Kidney (tissue), 14 donors: ENCODE results near the gene NT5C1A. TPM values are rescaled to one million over a fixed set of nuclear protein-coding genes. Genes with fewer than 3 reads are reported as not detected.

Experiments used
- DNase-seq, 5 donors: peaks; one replicate each; pipeline ENCODE4 v3.0.0-alpha.2; 2013 to 2020
- FAIRE-seq: peaks from 2 replicates; lab custom pipeline; 2012; peaks lifted over from hg19 to GRCh38; lab: Jason Lieb, UNC
- H3K27ac ChIP-seq, 2 donors: one replicate each; pipeline ENCODE4 v1.7.0; 2013; ENCODE audit warnings: low read depth in 2 of 2, low read length in 2 of 2, inconsistent platforms in 1 of 2
- H3K27me3 ChIP-seq: one replicate; pipeline ENCODE4 v1.7.1; 2013; ENCODE audit warnings: low read length, inconsistent platforms; ENCODE audit not compliant: control insufficient read depth, insufficient read depth
- H3K36me3 ChIP-seq, 3 donors: one replicate each; pipeline versions ENCODE4 v1.7.0 to v1.7.1; 2013; ENCODE audit warnings: low read length in 3 of 3, control low read depth in 1 of 3, inconsistent platforms in 1 of 3; ENCODE audit not compliant: insufficient read depth in 3 of 3, control insufficient read depth in 2 of 3
- H3K4me1 ChIP-seq, 3 donors: one replicate each; pipeline versions ENCODE4 v1.7.0 to v1.7.1; 2013; ENCODE audit warnings: low read length in 3 of 3, inconsistent platforms in 1 of 3, low read depth in 1 of 3; ENCODE audit not compliant: control insufficient read depth in 2 of 3, insufficient read depth in 2 of 3
- H3K4me3 ChIP-seq, 3 donors: one replicate each; pipeline versions ENCODE4 v1.7.0 to v1.8.1; 2013; ENCODE audit warnings: low read length in 3 of 3, control low read depth in 1 of 3, inconsistent platforms in 1 of 3
- H3K9ac ChIP-seq, 3 donors: one replicate each; pipeline versions ENCODE4 v1.7.0 to v1.7.1; 2013; ENCODE audit warnings: low read length in 3 of 3, control low read depth in 1 of 3, inconsistent platforms in 1 of 3
- H3K9me3 ChIP-seq, 3 donors: one replicate each; pipeline versions ENCODE4 v1.7.0 to v1.7.1; 2013; ENCODE audit warnings: low read length in 3 of 3, control low read depth in 1 of 3, inconsistent platforms in 1 of 3; ENCODE audit not compliant: control insufficient read depth in 2 of 3, insufficient read depth in 1 of 3
- CTCF ChIP-seq: IDR thresholded peaks from 3 replicates; pipeline ENCODE4 v1.5.1; 2012; ENCODE audit warnings: mild to moderate bottlenecking, moderate library complexity, borderline replicate concordance; ENCODE audit not compliant: insufficient read depth; ENCODE audit errors: extremely low read depth
- intact Hi-C: fragments of 100-400 bp; cut with DNase I; formaldehyde crosslinking; loops from one replicate; pipeline ENCODE4 v1.11.1; 2022
- polyA plus RNA-seq: library from polyadenylated mRNA; stranded (reverse); fragments of 350-450 nt; fragmentation: Illumina TruSeq; extraction: RNeasy Lipid Tissue Mini Kit (QIAGEN cat#74804); gene quantifications from one replicate; pipeline ENCODE4 v1.2.3, GENCODE V29; 2014; ENCODE audit warnings: low read depth, low replicate concordance; ENCODE audit not compliant: insufficient read depth
- total RNA-seq: library from RNA; stranded (reverse); fragmentation: NEBNext Ultra II Directional; extraction: Animal tissue kit (Norgen Biotek cat#: 25700); gene quantifications from one replicate; pipeline ENCODE4 v1.2.1, GENCODE V29; 2021
- donor health status: control.
- donor health status: control.
- donor health status: control.
- donor health status: control.
- donor health status: control.
- donor health status: DM: yes; HTN: yes; CAD: no.
- donor health status: Normal renal cell carcinoma (clear cell type).

Gene NT5C1A
- total and polyA plus RNA-seq, 2 donors from 2014 or later: 0.62 to 2.0 TPM

DNA sequence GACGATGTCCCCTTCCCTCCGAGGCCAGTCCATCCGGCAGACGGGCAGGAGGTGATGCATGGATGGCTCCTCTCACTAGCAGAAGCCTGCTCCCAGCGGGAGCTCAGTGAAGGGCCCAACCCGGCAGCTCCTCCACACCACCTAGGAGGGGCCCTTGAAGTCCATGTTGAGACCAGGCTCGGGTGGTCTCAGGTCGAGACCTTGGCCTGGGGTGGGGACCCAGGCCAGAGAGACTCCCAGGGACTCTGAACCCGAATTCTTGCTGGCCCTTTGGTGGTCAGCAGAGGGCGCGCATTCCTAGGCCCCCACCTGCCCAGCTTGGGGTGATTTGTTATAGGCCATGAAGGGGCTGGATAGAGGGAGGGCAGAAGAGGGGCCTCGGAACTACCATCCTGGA is 642 bp upstream of the NT5C1A start:
- DNase-seq (peak; percentile 26 to 62 (median 49)), FAIRE-seq (no peak)
- peak; percentile 22 for TF ChIP-seq CTCF
- Histone ChIP-seq H3K4me1 (peaks cover 0 to 9% (median 0%) of the 10 kb centered on the region in 3 donors), H3K9ac (no peak overlapping the region), H3K9me3 (no peaks in the 10 kb centered on the region), H3K27ac (no peak overlapping the region), H3K36me3 (no peaks in the 10 kb centered on the region), H3K4me3 (peak overlapping the region in 2 of 3 donors; percentile 46 to 48), H3K27me3 (peaks cover 3% of the 10 kb centered on the region)
- intact Hi-C loops: no loop called here

GRCh38 chr1:39671433-39671792 is 494 bp downstream of the NT5C1A start:
- intact Hi-C loops: no loop called here
- Histone ChIP-seq H3K4me1 (peaks cover 0 to 4% (median 0%) of the 10 kb centered on the region in 3 donors), H3K9ac (no peak overlapping the region), H3K9me3 (no peaks in the 10 kb centered on the region), H3K27ac (no peak overlapping the region), H3K4me3 (peak overlapping the region in 1 of 3 donors; percentile 46), H3K27me3 (peaks cover 3% of the 10 kb centered on the region), H3K36me3 (no peaks in the 10 kb centered on the region)
- FAIRE-seq (no peak), DNase-seq (peak; percentile 35 to 77 (median 62))
- TF ChIP-seq CTCF: no peak

GRCh38 chr1:39670689-39671088 is 1.2 kb downstream of the NT5C1A start:
- no peaks in the 10 kb centered on the region for H3K36me3 ChIP-seq
- no peak for TF ChIP-seq CTCF
- no peaks in the 10 kb centered on the region for H3K9me3 ChIP-seq
- DNase-seq (no peak), FAIRE-seq (no peak)
- intact Hi-C loops: no loop called here
- H3K27me3 ChIP-seq: peaks cover 3% of the 10 kb centered on the region
- H3K4me3 ChIP-seq: no peak overlapping the region
- H3K4me1 ChIP-seq: peaks cover 0 to 4% (median 0%) of the 10 kb centered on the region in 3 donors
- no peak overlapping the region for H3K9ac ChIP-seq
- H3K27ac ChIP-seq: no peak overlapping the region

DNA sequence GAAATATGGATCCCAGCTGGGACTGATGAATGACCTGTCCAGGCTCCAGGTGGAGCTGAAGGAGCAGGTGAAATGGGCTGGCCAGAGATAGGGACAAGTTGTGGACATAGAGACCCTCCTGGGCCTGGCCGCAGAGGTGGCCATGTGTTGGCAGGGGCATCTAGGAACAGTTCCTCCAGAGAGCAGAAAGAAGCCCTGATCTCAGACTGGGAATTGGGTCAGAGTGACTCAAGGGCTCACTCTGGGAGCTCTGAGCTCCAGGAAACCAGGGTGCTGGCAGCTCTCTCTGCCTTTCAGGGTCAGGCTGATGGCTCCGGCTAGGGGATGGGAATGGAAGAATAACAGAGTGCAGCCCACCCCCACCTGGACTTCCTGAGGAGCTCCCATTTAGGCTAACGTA is 3.0 kb downstream of the NT5C1A start:
- Histone ChIP-seq H3K4me1 (peaks cover 0 to 4% (median 0%) of the 10 kb centered on the region in 3 donors), H3K27me3 (peaks cover 3% of the 10 kb centered on the region), H3K4me3 (no peak overlapping the region), H3K9ac (no peak overlapping the region), H3K27ac (no peak overlapping the region), H3K36me3 (no peaks in the 10 kb centered on the region), H3K9me3 (no peaks in the 10 kb centered on the region)
- no peak for TF ChIP-seq CTCF
- no peak for FAIRE-seq
- intact Hi-C loops: no loop called here
- DNase-seq: no peak
